ENCODE measurements around the gene SLC26A11.

SLC26A11 gene

DNA sequence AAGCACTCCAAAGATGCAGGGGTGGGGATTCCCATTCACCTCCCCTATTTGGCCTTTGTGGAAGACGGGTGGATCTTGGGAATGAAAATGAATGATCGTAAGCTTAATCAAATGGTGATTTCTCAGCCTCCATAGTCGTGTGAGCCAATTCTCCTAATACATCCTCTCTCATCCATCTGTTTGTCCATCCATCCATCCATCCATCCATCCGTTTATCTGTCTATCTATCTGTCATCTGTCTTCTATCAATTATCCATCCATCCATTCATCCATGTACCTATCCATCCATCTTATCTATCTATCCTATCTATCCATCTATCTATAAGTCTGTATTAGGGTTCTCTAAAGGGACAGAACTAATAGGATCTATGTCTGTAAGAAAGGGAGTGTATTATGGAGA lies 48.2 kb downstream of the SLC26A11 start:
- Histone ChIP-seq H3K9me3 (no peaks in the 10 kb centered on the region), H3K4me3 (no peak overlapping the region), H3K27me3 (no peaks in the 10 kb centered on the region), H3K27ac (no peak overlapping the region), H3K4me1 (peaks cover 0 to 11% (median 6%) of the 10 kb centered on the region in 4 donors), H3K36me3 (peaks cover 6 to 65% (median 35%) of the 10 kb centered on the region in 3 donors)
- TF ChIP-seq, protein P1, sequence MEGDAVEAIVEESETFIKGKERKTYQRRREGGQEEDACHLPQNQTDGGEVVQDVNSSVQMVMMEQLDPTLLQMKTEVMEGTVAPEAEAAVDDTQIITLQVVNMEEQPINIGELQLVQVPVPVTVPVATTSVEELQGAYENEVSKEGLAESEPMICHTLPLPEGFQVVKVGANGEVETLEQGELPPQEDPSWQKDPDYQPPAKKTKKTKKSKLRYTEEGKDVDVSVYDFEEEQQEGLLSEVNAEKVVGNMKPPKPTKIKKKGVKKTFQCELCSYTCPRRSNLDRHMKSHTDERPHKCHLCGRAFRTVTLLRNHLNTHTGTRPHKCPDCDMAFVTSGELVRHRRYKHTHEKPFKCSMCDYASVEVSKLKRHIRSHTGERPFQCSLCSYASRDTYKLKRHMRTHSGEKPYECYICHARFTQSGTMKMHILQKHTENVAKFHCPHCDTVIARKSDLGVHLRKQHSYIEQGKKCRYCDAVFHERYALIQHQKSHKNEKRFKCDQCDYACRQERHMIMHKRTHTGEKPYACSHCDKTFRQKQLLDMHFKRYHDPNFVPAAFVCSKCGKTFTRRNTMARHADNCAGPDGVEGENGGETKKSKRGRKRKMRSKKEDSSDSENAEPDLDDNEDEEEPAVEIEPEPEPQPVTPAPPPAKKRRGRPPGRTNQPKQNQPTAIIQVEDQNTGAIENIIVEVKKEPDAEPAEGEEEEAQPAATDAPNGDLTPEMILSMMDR (IDR thresholded peaks at IDR 0.05): no peak
- intact Hi-C loops (cut with DNase I; ENCODE audit: low total_unique reads): no loop called here
- no peak for DNase-seq

DNA sequence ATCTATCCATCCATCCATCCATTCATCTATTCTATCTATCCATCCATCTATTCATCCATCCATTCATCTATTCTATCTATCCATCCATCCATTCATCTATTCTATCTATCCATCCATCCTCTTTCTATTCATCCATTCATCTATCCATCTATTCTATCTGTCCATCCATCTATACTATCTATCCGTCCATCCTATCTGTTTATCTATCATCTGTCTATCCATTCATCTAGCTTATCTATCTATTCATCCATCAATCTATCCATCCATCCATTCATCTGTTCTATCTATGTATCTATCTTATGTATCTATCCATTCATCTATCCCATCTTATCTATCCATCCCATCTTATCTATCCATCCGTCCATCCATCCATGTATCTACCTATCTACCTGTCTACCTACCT lies 49.2 kb downstream of the SLC26A11 start:
- H3K9me3 ChIP-seq: no peaks in the 10 kb centered on the region
- H3K4me3 ChIP-seq: no peak overlapping the region
- TF ChIP-seq, protein P1 (IDR thresholded peaks at IDR 0.05): no peak
- peaks cover 10 to 74% (median 43%) of the 10 kb centered on the region in 3 donors for H3K36me3 ChIP-seq
- no peak overlapping the region for H3K27ac ChIP-seq
- intact Hi-C loops (cut with DNase I; ENCODE audit: low total_unique reads): no loop called here
- no peaks in the 10 kb centered on the region for H3K27me3 ChIP-seq
- DNase-seq: no peak
- peaks cover 0 to 1% (median 0%) of the 10 kb centered on the region in 4 donors for H3K4me1 ChIP-seq

DNA sequence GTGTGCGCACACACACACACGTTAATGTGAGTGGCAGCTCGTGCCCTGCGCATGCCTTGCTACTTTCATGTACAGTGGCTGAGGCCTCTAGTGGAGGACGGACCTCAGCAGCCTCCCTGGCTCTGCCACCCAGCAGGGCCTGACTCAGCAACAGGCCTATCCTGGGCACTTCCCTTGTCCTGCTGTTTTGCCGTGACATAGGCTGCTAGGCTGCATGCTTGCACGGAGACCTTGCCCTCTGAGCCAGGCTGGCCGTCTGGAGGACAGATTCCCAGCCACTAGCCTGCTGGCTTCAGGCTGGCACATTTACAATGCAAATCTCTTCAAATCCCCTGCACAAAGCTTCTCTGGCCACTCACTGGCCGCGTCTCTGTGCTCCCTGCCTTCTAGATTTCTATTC lies 49.9 kb downstream of the SLC26A11 start:
- Histone ChIP-seq H3K4me1 (no peaks in the 10 kb centered on the region), H3K9me3 (no peaks in the 10 kb centered on the region), H3K4me3 (no peak overlapping the region), H3K36me3 (peaks cover 10 to 70% (median 42%) of the 10 kb centered on the region in 3 donors), H3K27ac (no peak overlapping the region), H3K27me3 (no peaks in the 10 kb centered on the region)
- intact Hi-C loops (cut with DNase I; ENCODE audit: low total_unique reads): no loop called here
- TF ChIP-seq, protein P1 (IDR thresholded peaks at IDR 0.05): no peak
- no peak for DNase-seq

DNA sequence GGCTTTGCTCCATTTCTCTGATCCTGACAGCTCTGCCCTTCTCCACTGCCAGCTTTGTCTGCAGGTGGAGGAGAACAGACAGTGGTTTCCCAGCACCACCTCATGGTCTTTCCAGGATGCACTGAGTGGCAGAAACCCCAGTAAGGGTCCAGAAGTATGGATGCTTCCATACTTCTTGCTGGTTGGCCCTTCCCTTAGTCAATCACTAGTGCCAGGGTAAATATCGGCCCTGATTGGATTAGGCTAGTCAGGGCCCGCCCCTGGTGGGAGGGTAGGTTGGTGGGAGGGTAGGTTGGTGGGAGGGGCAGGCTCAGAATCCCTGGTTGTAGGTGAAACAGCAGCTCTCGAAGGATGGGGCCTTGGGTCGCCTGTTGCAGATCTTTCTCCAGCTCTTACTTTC lies 50.6 kb downstream of the SLC26A11 start:
- H3K4me3 ChIP-seq: no peak overlapping the region
- intact Hi-C loops (cut with DNase I; ENCODE audit: low total_unique reads): no loop called here
- H3K9me3 ChIP-seq: no peaks in the 10 kb centered on the region
- H3K36me3 ChIP-seq: peaks cover 10 to 65% (median 36%) of the 10 kb centered on the region in 3 donors
- TF ChIP-seq, protein P1 (IDR thresholded peaks at IDR 0.05): no peak
- DNase-seq: no peak
- no peaks in the 10 kb centered on the region for H3K4me1 ChIP-seq
- H3K27ac ChIP-seq: no peak overlapping the region
- H3K27me3 ChIP-seq: no peaks in the 10 kb centered on the region

DNA sequence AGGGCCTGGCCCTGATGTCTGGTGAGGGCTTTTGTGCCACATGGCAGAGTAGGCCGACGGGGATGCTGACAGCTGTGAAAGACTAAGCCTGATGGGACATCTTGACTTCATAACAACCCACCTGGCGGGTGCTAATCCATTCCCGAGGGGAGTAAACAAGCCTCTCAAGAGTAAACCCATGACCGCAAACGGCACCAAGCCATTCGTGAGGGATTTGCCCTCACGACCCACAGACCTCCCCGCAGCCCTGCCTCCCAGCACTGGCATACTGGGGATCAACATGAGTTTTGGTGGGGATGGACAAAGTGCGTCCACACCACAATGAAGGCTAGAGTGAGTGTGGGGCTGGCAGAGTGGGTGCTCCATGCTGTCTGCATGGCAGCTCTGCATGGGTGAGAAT lies 52.1 kb downstream of the SLC26A11 start:
- Histone ChIP-seq H3K9me3 (no peaks in the 10 kb centered on the region), H3K4me3 (no peak overlapping the region), H3K36me3 (peaks cover 10 to 52% (median 26%) of the 10 kb centered on the region in 3 donors), H3K27me3 (no peaks in the 10 kb centered on the region), H3K4me1 (no peaks in the 10 kb centered on the region), H3K27ac (no peak overlapping the region)
- TF ChIP-seq, protein P1 (IDR thresholded peaks at IDR 0.05): no peak
- no peak for DNase-seq
- intact Hi-C loops (cut with DNase I; ENCODE audit: low total_unique reads): no loop called here

DNA sequence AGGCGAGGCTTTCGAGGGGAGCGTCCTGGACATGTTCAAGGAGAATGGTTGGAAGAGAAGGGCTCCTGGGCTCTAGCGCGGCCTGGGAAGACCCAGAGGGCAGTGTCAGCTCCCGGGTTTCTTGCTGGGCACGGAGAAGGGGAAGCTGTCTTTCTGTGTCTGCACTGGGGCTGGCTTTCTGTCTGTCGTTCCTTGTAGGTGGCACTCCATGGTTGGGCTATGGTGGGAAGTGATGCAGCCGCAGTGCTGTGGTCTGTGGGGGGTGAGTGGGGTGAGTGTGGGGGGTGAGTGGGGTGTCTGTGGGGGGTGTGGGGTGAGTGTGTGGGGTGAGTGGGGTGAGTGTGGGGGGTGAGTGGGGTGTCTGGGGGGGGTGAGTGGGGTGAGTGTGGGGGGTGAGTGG lies 54.1 kb downstream of the SLC26A11 start:
- Histone ChIP-seq H3K9me3 (no peaks in the 10 kb centered on the region), H3K27ac (no peak overlapping the region), H3K4me3 (no peak overlapping the region), H3K27me3 (no peaks in the 10 kb centered on the region), H3K36me3 (peaks cover 4 to 45% (median 19%) of the 10 kb centered on the region in 3 donors), H3K4me1 (peaks cover 0 to 19% (median 14%) of the 10 kb centered on the region in 4 donors)
- TF ChIP-seq, protein P1 (IDR thresholded peaks at IDR 0.05): no peak
- no peak for DNase-seq
- intact Hi-C loops (cut with DNase I; ENCODE audit: low total_unique reads): no loop called here
